ENCODE results near the gene RNF10. TPM values are rescaled to one million over a fixed set of nuclear protein-coding genes. Genes with fewer than 3 reads are reported as not detected.

RNF10 gene
- total RNA-seq, 1 experiment from 2014 or later, result 153 TPM

GRCh38 chr12:120586860-120587259 lies 52.7 kb downstream of the RNF10 start:
- Histone ChIP-seq H4K20me1 (ENCODE audit: control insufficient read depth, insufficient read depth, insufficient read length) (no peaks in the 10 kb centered on the region), H2AFZ (ENCODE audit: low read length) (no peak overlapping the region), H3K27ac (ENCODE audit: insufficient read length, low read depth, low read length) (no peak overlapping the region), H3K56ac (ENCODE audit: insufficient read length, low read depth, low read length) (no peak overlapping the region), H3K14ac (ENCODE audit: insufficient read depth, low read length) (no peak overlapping the region), H4K8ac (replicated peaks; ENCODE audit: insufficient read length, low read depth, low read length) (no peak overlapping the region), H4K91ac (ENCODE audit: insufficient read length, low read depth, low read length) (no peak overlapping the region), H2BK120ac (ENCODE audit: low read depth, low read length, poor library complexity, severe bottlenecking) (no peak overlapping the region), H3K79me1 (ENCODE audit: insufficient read depth, low read depth, low read length, poor library complexity, severe bottlenecking) (no peaks in the 10 kb centered on the region), H2BK15ac (ENCODE audit: low read depth, low read length) (no peak overlapping the region), H3K27me3 (ENCODE audit: insufficient read depth, low read length) (no peaks in the 10 kb centered on the region; the same call in 1 of the 2 replicates), H4K5ac (ENCODE audit: insufficient read length, low read depth, low read length) (no peak overlapping the region), H2BK12ac (ENCODE audit: insufficient read length, low read depth, low read length) (no peak overlapping the region), H3K9me3 (ENCODE audit: control insufficient read depth, low read depth, low read length) (no peaks in the 10 kb centered on the region), H2BK20ac (ENCODE audit: low read depth, low read length, poor library complexity, severe bottlenecking) (no peak overlapping the region), H3K4me2 (ENCODE audit: insufficient read depth, insufficient read length, low read length) (no peak overlapping the region), H2AK5ac (ENCODE audit: insufficient read length, low read length) (no peak overlapping the region), H2BK5ac (ENCODE audit: insufficient read length, low read length) (no peak overlapping the region), H3K23me2 (ENCODE audit: insufficient read length, low read depth, low read length, poor library complexity, severe bottlenecking) (no peaks in the 10 kb centered on the region), H3K18ac (ENCODE audit: insufficient read length, low read depth, low read length) (no peak overlapping the region), H3K4ac (ENCODE audit: low read depth, low read length) (no peak overlapping the region), H3T11ph (ENCODE audit: low read length) (no peak overlapping the region), H3K9ac (ENCODE audit: extremely low read depth, insufficient read length, low read length) (no peak overlapping the region), H3K4me1 (ENCODE audit: insufficient read depth, low read length) (no peaks in the 10 kb centered on the region), H3K79me2 (ENCODE audit: insufficient read depth, low read length) (no peaks in the 10 kb centered on the region), H3K23ac (ENCODE audit: insufficient read length, low read depth, low read length) (no peak overlapping the region)
- Mint-ChIP-seq H3K4me1 (peaks cover 14% of the 10 kb centered on the region in 2 experiments), H3K27ac (no peak overlapping the region), H3K9me3 (no peaks in the 10 kb centered on the region), H3K27me3 (ENCODE audit: low read depth) (peaks cover 23% of the 10 kb centered on the region), H3K4me3 (no peak overlapping the region), H3K36me3 (ENCODE audit: insufficient read depth in 1 of 3, low read depth in 3 of 3) (no peaks in the 10 kb centered on the region; a peak in 1 of 7 replicates)
- TF ChIP-seq, protein P1, sequence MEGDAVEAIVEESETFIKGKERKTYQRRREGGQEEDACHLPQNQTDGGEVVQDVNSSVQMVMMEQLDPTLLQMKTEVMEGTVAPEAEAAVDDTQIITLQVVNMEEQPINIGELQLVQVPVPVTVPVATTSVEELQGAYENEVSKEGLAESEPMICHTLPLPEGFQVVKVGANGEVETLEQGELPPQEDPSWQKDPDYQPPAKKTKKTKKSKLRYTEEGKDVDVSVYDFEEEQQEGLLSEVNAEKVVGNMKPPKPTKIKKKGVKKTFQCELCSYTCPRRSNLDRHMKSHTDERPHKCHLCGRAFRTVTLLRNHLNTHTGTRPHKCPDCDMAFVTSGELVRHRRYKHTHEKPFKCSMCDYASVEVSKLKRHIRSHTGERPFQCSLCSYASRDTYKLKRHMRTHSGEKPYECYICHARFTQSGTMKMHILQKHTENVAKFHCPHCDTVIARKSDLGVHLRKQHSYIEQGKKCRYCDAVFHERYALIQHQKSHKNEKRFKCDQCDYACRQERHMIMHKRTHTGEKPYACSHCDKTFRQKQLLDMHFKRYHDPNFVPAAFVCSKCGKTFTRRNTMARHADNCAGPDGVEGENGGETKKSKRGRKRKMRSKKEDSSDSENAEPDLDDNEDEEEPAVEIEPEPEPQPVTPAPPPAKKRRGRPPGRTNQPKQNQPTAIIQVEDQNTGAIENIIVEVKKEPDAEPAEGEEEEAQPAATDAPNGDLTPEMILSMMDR (conservative IDR thresholded peaks at IDR 0.05), result no peak
- no CpG with 5 or more reads among the region's 2 CpGs for WGBS (ENCODE audit: extremely low coverage, insufficient read length, low lambda C conversion rate)
- no peak for DNase-seq

All from H9 (cell line).